SHP77 treated with DMSO at 0.1 percent for 48 hours (cell line): ENCODE data around the gene AOAH.

Experiments
- DNase-seq: peaks from one replicate; lab custom pipeline; 2025; lab: John Stamatoyannopoulos, UW

The AOAH gene

DNA sequence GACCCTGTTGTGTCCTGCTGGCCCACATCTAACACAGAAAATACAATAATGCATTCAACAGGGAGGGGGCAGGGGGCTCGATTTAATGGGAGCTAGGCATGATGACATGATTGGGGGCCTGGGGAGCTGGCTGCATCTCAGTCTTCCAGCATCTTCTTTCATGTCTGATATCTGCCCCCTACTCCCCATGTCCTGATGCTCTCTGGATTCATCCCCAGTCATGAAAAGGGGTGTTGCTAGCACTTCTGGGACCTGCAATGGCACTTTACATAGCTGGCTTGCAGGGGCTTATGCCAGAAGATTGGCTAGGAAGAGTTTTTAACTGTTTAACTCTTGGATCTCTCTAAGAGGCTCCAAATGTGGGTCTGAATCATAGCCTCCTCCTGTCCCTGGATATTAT, 94.9 kb downstream of the AOAH start:
- no peak for DNase-seq

DNA sequence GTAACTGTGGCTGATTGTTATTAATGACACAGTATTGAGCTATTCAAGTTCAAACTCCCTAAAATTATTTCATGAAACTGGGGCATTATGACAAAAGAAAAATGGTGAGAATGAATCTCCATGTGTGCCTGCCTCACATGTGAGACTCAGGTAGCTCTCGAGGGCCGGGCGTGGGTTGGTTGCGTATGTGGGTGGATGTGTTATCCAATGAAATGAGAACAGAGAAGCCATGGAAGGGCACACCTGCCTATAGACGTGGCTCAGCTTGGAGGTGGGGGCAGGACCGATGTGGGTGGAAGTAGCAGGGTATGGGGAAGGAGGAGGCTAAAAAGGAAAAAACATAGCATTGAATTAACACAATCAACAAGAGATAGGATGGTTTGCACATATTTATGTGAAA, 96.5 kb downstream of the AOAH start:
- DNase-seq, result no peak

DNA sequence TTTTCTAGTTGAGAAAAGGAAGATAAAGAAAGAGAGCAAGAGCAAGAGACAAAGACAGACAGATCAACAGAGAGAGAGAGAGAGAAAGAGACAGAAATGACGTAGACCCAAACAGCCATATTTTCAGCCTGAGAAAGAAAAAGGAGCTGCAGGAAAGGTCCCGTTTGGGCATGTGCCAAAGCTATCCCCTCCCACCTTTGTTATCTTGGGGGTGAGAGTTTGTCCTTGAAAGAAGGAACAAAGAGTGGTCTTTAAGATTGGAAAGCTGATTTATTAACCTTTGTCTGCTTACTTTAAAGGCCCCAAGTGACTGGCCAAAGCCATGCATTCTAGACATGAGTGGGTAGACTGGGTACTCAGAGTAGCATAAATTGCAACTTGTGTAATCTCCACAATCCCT, 98.2 kb downstream of the AOAH start:
- no peak for DNase-seq

DNA sequence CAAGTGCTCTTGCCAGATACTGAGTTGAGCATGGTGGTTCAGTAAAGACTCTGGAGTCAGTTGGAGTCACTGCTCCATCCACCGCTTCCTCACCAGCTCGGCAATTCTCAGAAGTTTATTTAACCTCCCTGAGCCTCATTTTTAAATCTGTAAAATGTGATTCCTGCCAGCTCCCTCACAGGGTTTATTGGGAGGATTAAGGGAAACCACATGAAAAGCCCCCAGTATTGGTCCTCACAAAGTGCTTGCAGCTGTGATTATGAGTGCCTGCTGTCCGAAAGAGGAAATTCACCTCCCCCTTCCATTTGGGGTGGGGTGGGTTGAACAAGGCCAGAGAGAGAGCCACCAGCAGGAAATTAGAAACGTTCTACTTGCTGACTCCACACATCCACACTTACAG, 99.0 kb downstream of the AOAH start:
- no peak for DNase-seq

DNA sequence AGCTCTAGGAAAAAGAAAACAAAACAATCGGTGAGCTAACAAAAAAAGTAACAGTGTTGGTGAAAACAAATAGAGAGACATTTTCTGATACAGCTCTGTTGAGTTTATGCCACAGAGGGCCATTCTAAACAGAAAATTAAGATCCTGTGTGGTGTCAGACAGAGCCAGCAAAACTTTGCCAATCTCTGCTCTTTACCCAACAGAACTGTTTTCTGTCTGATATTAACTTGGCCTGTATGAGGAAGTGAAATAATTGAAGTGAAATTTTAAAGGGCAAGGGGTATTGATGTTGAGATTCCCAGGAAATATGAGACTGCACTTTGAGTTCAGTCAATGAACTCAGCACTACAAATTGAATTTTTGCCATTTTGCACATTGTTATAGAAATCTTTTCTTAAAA, 101.0 kb downstream of the AOAH start:
- no peak for DNase-seq

DNA sequence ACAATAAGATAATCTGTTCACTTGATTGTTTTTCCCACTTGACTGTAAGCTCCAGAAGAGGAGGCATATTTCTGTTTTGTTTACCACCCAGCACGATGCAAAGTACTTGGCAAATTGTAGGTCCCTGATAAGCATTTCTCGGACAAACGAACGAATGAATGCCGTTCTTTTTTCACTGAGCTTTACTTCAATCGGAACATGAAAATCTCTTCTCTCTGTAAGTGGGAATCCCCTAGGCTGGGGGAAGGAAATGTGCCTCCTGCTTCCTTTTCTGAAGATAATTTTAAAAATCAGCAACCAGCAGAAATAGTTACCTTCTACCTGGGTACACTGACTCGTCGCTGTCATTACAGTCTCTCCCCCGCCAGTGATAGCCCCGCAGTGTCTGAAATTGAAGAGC, 102.9 kb downstream of the AOAH start:
- DNase-seq, result no peak

DNA sequence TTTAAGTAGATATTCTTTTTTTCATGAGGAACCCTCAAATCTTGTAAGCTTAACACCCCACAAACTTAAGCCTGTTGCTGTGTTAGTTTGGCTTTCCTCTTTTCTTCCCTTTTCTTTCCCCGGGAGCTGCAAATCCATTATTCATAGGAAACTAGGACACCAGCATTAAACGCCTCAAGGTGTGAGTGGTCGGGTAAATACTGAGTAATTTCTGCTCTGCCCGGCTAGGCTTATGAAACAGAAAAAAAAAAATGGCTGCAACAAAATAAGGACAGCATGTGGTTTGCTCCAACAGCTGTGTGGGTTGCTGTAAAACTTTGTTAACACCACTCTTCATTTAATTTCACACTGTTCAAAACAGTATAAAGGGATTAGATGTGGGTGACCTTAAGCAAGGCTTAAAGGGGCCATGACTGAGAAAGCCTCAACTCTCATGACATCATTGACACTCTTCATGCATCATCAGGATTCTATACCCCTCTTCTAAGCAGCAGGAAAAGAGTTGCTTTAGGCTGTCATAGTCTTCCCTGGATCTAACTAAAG, 104.1 kb downstream of the AOAH start:
- no peak for DNase-seq

DNA sequence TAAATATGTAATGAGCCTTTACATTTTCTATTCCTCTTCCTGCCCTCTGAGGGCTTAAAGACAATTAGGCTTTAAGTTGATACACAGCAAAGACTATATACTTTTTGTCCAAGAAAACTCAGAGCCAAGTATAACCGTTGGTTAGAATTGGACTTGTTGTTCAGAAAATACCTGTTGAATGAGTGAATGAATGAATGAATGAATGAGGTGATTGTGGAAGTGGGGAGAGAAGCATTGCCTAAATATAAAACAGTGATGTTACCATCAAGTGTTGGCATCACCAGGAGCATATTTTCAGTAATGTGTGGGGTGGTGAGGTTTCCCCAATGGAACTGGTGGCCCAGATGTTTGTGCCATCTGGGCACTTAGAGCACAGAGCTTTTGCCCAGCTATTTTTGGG, 106.9 kb downstream of the AOAH start:
- no peak for DNase-seq

DNA sequence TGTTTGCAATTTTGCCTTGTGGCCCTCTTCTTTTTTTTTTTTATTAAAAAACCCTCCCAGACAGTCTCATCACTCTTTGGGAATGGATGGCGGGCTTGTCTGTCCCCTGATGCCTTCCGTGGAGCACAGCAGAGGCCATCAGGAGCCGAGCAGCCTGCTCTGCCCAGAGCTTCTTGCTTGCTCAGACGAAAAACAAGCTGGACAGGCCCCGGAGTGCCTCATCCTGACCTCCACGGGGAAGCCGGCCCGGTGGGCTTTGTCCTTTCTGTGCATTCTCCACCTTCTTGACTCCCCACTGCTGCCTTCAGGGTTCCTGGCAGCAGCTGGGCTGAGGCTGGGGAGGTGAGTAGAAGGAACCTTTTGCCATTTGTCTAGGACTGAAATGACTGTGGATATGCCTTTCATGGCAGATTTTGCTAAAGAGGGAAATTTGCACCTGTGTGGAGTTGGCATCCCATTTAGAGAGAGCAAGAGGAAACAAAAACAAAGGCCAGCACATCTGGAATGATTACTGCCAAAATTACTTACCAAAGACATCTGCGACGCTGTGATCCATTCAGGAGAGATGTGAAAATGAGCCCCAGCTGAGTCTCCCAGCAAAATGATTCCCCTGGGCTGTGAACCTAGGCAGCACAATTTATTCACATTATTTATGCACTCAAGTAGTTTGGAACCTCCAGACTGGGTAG, 108.3 kb downstream of the AOAH start:
- no peak for DNase-seq

DNA sequence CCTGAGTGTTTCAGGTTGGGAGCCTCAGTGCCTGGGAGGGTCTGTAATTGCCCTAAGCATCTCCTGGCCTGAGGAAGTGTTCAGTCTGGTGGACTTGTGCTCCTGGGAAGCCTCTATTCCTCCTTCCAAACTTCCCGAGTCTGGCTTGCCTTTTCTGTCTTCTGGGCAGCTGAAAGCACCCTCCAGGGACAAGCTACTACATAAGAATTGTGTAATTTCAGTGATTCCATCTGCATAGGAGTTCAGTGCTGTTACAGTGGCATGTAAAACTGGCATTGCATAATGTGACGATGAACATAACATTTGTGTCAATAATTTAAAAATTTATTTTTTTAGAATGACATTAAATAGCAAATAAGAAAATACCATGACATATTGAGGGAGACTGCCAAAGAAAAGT, 109.3 kb downstream of the AOAH start:
- DNase-seq, result no peak

DNA sequence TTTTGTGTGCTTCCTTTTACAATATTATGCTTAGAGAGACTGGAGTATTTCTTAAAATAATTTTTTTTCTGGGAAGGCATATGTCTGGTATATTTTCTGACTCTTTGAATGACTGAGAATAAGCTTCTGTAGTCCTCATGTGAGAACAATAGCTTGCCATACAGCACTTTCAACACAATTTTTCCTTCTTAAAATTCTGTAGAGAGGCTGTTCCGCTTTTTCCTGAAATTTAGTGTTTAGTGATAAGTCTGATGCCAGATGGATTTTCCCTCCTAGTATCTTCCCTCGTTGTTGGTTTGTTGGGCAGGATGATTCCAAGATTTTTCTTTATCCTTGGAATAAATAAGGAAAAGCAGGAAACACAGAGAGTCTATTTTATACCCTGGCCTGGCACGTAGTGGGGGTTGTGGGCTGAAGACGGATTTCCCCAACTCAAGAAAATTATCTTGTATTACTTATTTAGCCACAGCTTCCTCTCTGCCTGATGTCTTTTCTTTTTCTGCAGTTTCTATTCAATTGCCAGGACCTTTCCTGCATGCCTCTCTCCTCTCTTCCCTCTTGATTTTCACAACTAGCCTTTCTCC, 111.2 kb downstream of the AOAH start:
- no peak for DNase-seq

DNA sequence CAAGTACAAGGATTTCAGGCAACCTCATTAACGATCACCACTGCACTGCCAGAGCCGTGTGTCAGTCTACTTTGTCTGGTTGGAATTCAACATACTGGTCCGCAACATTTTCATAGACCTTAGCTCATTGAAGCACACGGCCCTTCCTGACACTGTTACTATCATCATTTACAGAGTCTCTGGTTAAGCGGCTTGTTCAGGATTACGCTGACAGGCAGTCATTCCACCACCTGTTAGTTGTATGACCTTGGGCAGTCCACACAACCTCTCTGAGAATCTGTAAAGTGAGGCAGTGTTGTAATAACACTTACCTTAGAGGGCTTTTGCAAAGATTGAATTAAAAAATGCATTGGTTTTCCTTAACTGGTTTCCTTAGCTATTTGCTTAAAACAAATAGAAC, 112.6 kb downstream of the AOAH start:
- no peak for DNase-seq

DNA sequence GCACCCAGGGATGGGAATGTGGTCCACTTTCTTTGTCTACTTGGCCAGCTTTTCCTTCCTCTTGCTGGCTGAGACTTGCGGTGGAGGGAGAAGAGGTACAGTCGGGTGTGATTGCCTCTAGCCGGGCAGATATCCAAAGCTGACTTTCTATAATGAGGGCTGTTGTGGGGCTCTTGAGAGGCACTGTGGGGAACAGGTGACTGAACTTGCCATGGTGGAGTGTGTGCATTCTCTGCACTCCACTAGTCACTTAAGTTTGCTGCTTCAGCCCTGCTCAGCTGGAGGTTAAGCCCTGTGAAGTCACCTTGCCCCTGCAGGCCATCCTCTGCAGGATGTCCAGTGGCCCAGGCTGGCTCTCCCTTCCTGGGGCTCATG, 116.6 kb downstream of the AOAH start:
- DNase-seq, result no peak

DNA sequence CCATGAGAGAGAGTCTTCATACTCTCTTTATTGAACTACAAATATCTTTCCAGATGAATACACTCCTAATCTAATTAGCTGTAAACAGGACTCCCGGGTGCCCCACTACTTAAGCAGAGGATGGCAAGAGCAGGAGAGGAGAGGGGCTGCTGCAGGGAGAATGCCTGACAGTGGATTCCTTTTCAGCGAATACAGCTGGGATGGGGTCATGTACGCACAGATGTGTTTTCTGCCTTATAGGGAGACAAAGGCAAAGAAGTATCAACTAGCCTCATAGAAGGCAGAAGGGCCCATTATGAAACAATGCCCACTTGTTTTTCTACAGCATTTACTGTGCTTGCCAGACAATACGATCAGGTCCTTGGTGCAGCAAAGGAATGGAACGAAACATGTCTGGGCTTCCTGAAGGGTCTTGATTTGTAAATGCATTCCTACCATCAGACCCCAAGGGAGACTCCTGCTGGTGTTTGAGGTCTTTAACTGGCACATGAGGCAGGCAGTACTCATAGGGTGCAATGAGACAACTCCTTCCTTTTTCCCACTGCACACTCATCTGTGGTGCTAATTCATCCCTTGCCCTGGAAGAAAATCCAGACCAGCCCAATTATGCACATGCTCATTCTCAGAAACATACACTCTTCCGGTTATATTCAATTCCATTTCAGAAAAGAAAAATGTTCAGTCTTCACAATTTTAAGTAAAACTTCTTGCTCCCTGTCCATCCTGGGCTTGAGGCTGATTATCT, 117.1 kb downstream of the AOAH start:
- DNase-seq, result no peak

DNA sequence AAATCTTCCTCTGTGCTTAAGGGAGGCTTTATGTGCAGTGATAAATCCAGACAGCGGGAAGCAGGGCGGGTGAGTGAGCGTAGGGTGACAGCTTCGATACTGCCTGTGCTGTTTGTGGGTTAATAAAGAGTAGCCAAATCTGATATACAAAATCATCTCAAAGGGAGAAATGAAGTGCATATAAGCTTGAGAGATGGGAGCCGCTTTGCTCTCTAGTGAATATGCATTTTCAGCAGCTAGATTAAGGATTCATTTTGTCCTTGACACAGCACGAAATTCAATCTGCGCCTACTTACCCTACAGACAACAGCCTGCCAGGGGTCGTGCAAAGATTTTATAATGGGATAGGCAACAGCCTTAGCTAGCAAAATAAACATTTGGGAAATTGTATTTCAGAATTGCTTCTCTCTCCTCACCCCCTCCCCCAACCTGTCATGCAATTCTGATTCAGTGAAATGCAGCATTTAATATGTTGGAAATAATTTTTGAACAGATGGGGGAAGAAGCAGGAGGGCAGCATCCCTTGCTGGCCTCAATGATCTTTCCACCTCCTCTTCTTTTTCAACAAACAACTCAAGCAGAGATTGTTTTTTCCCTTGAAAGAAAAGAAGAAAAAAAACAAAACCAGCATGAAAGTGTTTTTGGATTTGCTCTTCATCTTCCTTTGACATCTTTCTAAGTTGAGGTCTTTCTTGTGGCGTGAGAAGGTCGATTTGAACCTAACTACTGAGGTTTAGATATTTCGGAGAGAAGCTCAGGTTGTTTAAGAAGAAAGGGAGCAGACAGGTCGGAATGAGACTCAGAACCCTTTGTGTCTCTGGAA, 117.9 kb downstream of the AOAH start:
- no peak for DNase-seq

DNA sequence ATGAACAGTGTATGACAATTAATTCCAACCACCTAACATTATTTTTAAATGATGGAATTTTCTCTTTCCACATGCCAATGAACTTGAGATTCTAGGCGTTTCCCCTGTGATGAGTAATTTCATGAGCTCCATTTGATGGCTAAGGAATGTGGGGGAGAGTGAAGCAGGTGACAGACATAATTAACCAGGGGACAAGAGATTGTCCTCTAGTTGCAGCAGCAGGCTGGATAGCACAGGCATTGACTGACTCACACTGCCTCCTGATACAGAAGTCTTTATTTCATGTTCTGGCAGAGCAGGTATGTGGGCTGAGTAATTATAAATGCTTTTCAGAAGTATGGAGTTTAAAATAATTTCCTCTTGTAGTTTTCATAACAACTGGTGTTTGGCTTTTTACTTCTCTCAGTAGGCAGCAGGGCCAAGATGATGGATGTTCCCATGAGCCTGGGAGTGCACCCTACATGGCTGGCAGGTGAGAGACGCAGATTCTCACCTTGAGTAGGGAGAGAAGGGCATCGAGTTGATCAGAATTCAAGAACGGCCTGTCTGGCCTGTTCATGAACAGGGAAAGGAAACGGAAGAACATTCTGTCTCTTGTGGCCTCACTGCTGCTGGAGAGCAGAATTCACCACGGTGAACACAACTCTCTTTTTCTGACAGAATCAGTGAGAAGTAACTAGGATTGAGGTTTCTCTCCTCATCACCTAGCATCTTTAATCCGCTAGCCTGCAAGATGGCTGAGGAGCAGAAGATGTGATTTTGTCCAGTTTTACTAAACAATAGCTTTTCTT, 118.8 kb downstream of the AOAH start:
- DNase-seq, result no peak

DNA sequence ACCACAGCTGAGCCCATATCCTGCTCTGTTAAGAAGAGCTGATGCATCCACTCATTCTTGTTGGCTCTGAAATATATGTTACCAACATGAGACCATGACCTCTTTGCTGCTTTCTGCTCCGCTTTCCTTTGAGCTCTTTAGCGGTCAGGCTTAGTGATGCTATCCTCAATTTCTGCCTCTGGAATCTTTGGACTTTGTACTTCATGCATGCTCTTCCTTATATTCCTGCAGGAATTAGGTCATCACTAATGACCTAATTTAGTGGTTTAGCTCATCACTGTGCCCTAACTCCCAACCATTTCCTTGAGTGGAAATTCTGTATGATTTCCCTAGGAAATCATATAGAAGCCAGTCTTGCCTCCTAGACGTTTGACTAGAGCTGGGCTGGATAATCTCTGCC, 119.5 kb downstream of the AOAH start:
- no peak for DNase-seq

DNA sequence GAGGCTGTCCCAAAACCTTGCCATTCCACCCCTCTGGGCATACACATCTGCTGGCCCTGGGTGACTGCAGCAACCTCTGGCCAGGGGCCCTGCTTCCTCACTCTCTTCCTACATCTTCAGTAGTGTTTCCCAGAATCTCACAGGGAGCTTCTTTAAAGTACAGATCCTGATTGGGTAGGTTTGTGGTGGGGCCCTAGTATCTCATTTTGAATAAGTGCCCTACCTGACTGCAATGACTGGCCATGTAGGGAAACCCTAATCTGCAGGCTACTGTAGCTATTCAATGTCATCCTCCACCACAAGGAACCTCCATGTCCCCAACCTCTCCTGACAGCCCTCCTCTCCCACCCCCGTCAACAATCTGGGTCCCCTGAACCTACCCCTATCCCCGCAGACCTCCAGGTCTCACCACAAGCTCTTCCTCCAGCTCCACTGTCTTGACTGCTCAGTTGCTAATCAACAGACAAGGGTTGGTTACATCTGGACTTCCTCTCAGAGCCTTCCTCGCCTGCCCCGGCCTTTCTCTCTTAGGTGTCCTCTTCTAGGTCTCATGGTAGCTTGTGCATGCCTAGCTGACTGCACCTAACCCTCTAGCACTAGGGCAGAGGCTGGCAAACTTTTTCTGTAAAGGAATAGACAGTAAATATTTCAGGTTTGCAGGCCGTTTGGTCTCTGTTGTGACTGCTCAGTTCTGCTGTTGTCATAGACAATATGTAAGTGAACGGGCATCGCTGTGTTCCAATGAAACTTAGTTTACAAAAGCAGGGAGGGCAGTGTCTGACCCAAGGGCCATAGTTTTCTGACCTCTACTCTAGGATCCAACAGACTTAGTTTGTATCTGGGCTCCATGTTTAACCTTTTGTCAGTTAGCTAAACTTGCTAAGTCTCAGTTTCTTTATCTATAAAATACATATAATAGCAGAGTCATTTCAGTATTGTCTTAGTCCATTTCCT, 121.1 kb downstream of the AOAH start:
- no peak for DNase-seq

DNA sequence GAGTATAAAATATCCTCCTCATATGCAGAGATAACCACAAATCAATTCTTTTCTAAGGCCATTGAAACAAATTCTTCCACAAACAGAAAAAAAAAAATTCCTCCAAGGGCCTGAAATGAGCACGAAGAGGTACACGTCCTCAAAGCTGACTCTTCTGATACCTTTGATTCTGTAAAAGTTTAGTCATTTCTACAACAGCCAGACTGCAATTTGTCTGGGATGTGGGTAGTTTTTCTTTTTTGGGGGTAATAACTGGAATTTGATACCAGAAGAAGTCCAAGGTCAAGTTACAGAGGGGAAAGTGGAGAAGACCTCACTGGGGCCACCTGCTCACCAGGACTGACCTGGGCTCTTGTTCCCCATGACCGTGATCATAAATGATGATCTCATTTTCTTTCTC, 121.8 kb downstream of the AOAH start:
- no peak for DNase-seq

DNA sequence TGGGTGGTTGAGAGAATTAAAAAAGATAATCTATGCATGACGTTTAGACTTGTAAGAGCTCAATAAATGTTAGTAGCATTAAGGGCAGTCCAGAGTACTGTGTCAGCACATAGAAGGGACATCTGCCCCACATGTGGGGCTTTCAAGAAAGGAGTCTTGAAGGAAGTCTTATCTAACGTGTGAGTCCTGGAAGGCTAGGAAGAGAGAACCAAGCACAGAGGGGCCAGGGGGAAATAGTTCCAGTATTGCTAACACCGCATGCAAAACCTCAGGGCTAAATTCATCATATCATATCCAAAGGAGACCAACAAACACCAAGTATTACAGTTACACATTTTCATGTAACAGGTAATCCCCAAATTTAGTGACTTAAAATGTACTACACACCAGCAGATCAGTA, 122.7 kb downstream of the AOAH start:
- DNase-seq, result no peak
